GM12878 (cell line): ENCODE measurements around the gene SECISBP2. TPM values are rescaled to one million over a fixed set of nuclear protein-coding genes. Genes with fewer than 3 reads are reported as not detected.
A peak's percentile ranks its signal among the peaks of the same experiment; 100 is the strongest.

Source experiments
- ATAC-seq: fragments of 200-7000 bp; cut with Tn5 transposase; 3 replicates; pipeline ENCODE4 v1.9.1; 2020; ENCODE audit warnings: mild to moderate bottlenecking, moderate library complexity
- BruUV-seq: library from RNA; stranded (reverse); fragments of 400-500 nt; replicated peaks from 2 replicates; lab custom pipeline; 2021; lab: Mats Ljungman, UMichigan
- CTCF ChIA-PET: fragments of 300-600 bp; sonication (Branson Sonifier 250); formaldehyde crosslinking; extraction: SDS; loops from one replicate; lab custom pipeline; 2021; ENCODE audit warnings: inconsistent platforms; lab: Yijun Ruan, JAX
- POLR2A ChIA-PET: fragments of 350-600 bp; formaldehyde crosslinking; extraction: SDS; loops from one replicate; lab custom pipeline; 2021; ENCODE audit warnings: inconsistent platforms; lab: Charles Lee
- RAD21 ChIA-PET: fragments of 300-600 bp; sonication (Branson Sonifier 250); formaldehyde crosslinking; loops from one replicate; lab custom pipeline; 2023; ENCODE audit warnings: antibody characterized with exemption; ENCODE audit not compliant: unreplicated experiment; lab: Charles Lee
- SMC1A ChIA-PET: fragments of 300-600 bp; sonication (Branson Sonifier 250); formaldehyde crosslinking; loops from one replicate; lab custom pipeline; 2023; ENCODE audit not compliant: unreplicated experiment, uncharacterized antibody; lab: Charles Lee
- DNase-seq: peaks from one replicate; pipeline ENCODE4 v3.0.0-alpha.2; 2011; ENCODE audit warnings: low read depth, low spot score
- FAIRE-seq: peaks from 3 replicates; lab custom pipeline; 2011; peaks lifted over from hg19 to GRCh38; lab: Jason Lieb, UNC
- H2AFZ ChIP-seq: 2 replicates; pipeline ENCODE4 v1.6.0; 2011; ENCODE audit warnings: low read depth, low read length, control low read depth; ENCODE audit not compliant: control insufficient read depth
- H3K27ac ChIP-seq: 2 replicates; pipeline ENCODE4 v1.5.1; 2011; ENCODE audit warnings: control low read depth; ENCODE audit not compliant: control insufficient read depth, insufficient read depth
- H3K27me3 ChIP-seq, 2 experiments: replicated peaks in 1 of 2; 2 replicates each; pipeline versions ENCODE4 v1.6.0 to v1.6.1; 2011; ENCODE audit warnings: low read length in 1 of 2; ENCODE audit not compliant: control insufficient read depth in 2 of 2, insufficient read depth in 2 of 2
- H3K36me3 ChIP-seq, 2 experiments: 2 replicates each; pipeline ENCODE4 v1.5.1; 2011; ENCODE audit warnings: low read length in 1 of 2; ENCODE audit not compliant: control insufficient read depth in 2 of 2, insufficient read depth in 2 of 2
- H3K4me1 ChIP-seq: 2 replicates; pipeline ENCODE4 v1.6.1; 2011; ENCODE audit warnings: mild to moderate bottlenecking, low read length, moderate library complexity, mixed read lengths; ENCODE audit not compliant: control insufficient read depth, insufficient read depth
- H3K4me2 ChIP-seq: 2 replicates; pipeline ENCODE4 v1.6.0; 2011; ENCODE audit warnings: control low read depth; ENCODE audit not compliant: control insufficient read depth, insufficient read depth
- H3K4me3 ChIP-seq: fragments of 200-600 bp; sonication (generic); 2 replicates; pipeline ENCODE4 v1.5.1; 2016
- H3K79me2 ChIP-seq: 2 replicates; pipeline ENCODE4 v1.6.0; 2011; ENCODE audit warnings: low read length; ENCODE audit not compliant: control insufficient read depth, insufficient read depth
- H3K9ac ChIP-seq: 2 replicates; pipeline ENCODE4 v1.8.0; 2011; ENCODE audit warnings: low read length, control low read depth, mixed read lengths; ENCODE audit not compliant: control insufficient read depth, insufficient read depth
- H3K9me3 ChIP-seq: replicated peaks from 3 replicates; pipeline ENCODE4 v1.5.1; 2011; ENCODE audit warnings: mild to moderate bottlenecking, low read length; ENCODE audit not compliant: control insufficient read depth, insufficient read depth
- H4K20me1 ChIP-seq: 2 replicates; pipeline ENCODE4 v1.6.0; 2011; ENCODE audit not compliant: control insufficient read depth, insufficient read depth
- ASH2L ChIP-seq: fragments of 300-600, 200-600 bp; sonication (generic); IDR thresholded peaks from 2 replicates; pipeline ENCODE4 v1.6.1; 2017; ENCODE audit warnings: low read depth, mild to moderate bottlenecking, borderline replicate concordance
- EGR1 ChIP-seq, 2 experiments: IDR thresholded peaks; 1 replicate in 1 of 2; 2 replicates in 1 of 2; pipeline ENCODE4 v1.6.1; 2011 to 2012; ENCODE audit warnings: low read depth in 2 of 2, low read length in 2 of 2, borderline replicate concordance in 1 of 2, mild to moderate bottlenecking in 1 of 2, moderate library complexity in 1 of 2
- EZH2 ChIP-seq: IDR thresholded peaks from 2 replicates; pipeline ENCODE4 v1.6.1; 2012; ENCODE audit warnings: low read depth, mild to moderate bottlenecking, control low read depth, inconsistent platforms, low read length, borderline replicate concordance; ENCODE audit not compliant: control insufficient read depth
- KAT2A ChIP-seq: conservative IDR thresholded peaks from 2 replicates; pipeline ENCODE4 v1.6.1; 2011; ENCODE audit warnings: low read depth, low read length; ENCODE audit not compliant: control insufficient read depth
- LARP7 ChIP-seq: fragments of 450-650 bp; IDR thresholded peaks from 2 replicates; pipeline ENCODE4 v1.6.1; 2017; ENCODE audit warnings: mild to moderate bottlenecking
- MEF2B ChIP-seq: fragments of 450-650 bp; IDR thresholded peaks from 2 replicates; pipeline ENCODE4 v1.6.1; 2018; ENCODE audit warnings: mild to moderate bottlenecking, moderate library complexity; ENCODE audit not compliant: partially characterized antibody, poor library complexity, severe bottlenecking
- POLR2AphosphoS2 ChIP-seq: IDR thresholded peaks from 2 replicates; pipeline ENCODE4 v1.6.1; 2011; ENCODE audit warnings: low read depth, mild to moderate bottlenecking, low read length, improper control_type of control experiment, moderate library complexity
- RUNX3 ChIP-seq: IDR thresholded peaks from 2 replicates; pipeline ENCODE4 v1.6.1; 2012; ENCODE audit warnings: low read length, inconsistent platforms
- SREBF2 ChIP-seq: IDR thresholded peaks from 2 replicates; pipeline ENCODE4 v1.6.1; 2012; ENCODE audit warnings: mild to moderate bottlenecking, low read length
- TCF7 ChIP-seq: IDR thresholded peaks from 2 replicates; pipeline ENCODE4 v1.6.1; 2014; ENCODE audit warnings: antibody characterized with exemption, borderline replicate concordance
- ZNF217 ChIP-seq: fragments of 450-650 bp; IDR thresholded peaks from 2 replicates; pipeline ENCODE4 v1.6.1; 2017; ENCODE audit warnings: antibody characterized with exemption, mild to moderate bottlenecking
- ZNF384 ChIP-seq: IDR thresholded peaks from 2 replicates; pipeline ENCODE4 v1.6.1; 2012; ENCODE audit warnings: low read depth, mild to moderate bottlenecking, low read length, improper control_type of control experiment, borderline replicate concordance
- WGBS: methylation state at CpG from one replicate; pipeline ENCODE4 v1.1.6; 2016; ENCODE audit warnings: low lambda C conversion rate; ENCODE audit not compliant: insufficient replicate concordance, insufficient coverage; ENCODE audit errors: missing lambda C conversion rate; 5-methylcytosine and 5-hydroxymethylcytosine counted together
- in situ Hi-C: fragments of 300-500 bp; cut with MboI; formaldehyde crosslinking; loops from 9 replicates; pipeline ENCODE4 v1.14.3; 2018; ENCODE audit warnings: mixed read lengths
- intact Hi-C: fragments of 100-400 bp; cut with micrococcal nuclease; formaldehyde crosslinking; loops from one replicate; pipeline ENCODE4 v1.14.2; 2022; ENCODE audit not compliant: unreplicated experiment
- polyA plus RNA-seq, 11 experiments: library from polyadenylated mRNA; depleted of rRNA in 4 of 11; unstranded in 6 of 11; stranded (reverse) in 5 of 11; fragments of >200 nt; fragmentation: Nextera tagmentation in 4 of 11; fragmentation: Illumina TruSeq in 1 of 11; extraction: Ambion mirVana in 4 of 11; extraction: Trizol in 1 of 11; gene quantifications; 1 replicate in 1 of 11; 2 replicates in 10 of 11; pipeline versions ENCODE4 v1.2.1 to v1.2.3, GENCODE V29; 2011 to 2016; ENCODE audit warnings: inconsistent platforms in 2 of 11, missing spikeins in 2 of 11, low read depth in 1 of 11
- total RNA-seq, 4 experiments: library from RNA; depleted of rRNA in 3 of 4; stranded (reverse); fragments of >200 nt in 3 of 4; fragmentation: Illumina TruSeq in 1 of 4; extraction: Trizol in 1 of 4; gene quantifications; 2 replicates each; pipeline versions ENCODE4 v1.2.1 to v1.2.3, GENCODE V29; 2013 to 2021
- TF ChIP-seq, protein P1 (sequence below): fragments of 450-650 bp; IDR thresholded peaks from 2 replicates; pipeline ENCODE4 v1.6.1; 2017; ENCODE audit warnings: mild to moderate bottlenecking, low read depth, inconsistent platforms; ENCODE audit not compliant: poor library complexity, severe bottlenecking

The SECISBP2 gene
- total and polyA plus RNA-seq, 10 of the 15 experiments (the other 5 are each of a cell fraction or from before 2014, with no cell fraction given): 4.6 to 50.5 (median 31.9) TPM

DNA sequence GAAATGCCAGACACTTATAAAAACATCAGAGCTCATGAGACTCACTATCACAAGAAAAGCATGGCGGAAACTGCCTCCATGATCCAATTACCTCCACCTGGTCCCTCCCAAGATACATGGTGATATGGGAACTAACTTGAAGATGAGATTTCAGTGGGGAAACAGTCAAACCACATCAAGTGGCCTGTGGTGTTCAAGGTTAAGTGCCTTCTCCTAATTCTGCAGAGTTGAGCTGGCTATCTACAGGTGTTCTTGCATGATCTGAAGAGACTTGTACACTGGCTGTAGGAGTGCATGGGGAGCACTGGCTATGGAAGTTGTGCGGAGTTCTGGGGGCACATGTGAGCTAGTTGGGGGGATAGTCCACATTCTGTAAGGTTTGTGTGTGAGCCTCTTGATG lies 41.3 kb upstream of the SECISBP2 start:
- ChIA-PET RAD21 (no interaction called here), SMC1A (no interaction called here)
- Histone ChIP-seq H3K27me3 (no peaks in the 10 kb centered on the region), H4K20me1 (no peaks in the 10 kb centered on the region), H3K27ac (no peak overlapping the region), H3K4me3 (no peak overlapping the region), H3K9ac (no peak overlapping the region), H3K9me3 (peaks cover 5% of the 10 kb centered on the region; the same call in 2 of the 3 replicates), H3K4me1 (peaks cover 3% of the 10 kb centered on the region; the same call in 1 of the 2 replicates), H3K36me3 (no peaks in the 10 kb centered on the region)
- FAIRE-seq: no peak
- TF ChIP-seq, protein P1, sequence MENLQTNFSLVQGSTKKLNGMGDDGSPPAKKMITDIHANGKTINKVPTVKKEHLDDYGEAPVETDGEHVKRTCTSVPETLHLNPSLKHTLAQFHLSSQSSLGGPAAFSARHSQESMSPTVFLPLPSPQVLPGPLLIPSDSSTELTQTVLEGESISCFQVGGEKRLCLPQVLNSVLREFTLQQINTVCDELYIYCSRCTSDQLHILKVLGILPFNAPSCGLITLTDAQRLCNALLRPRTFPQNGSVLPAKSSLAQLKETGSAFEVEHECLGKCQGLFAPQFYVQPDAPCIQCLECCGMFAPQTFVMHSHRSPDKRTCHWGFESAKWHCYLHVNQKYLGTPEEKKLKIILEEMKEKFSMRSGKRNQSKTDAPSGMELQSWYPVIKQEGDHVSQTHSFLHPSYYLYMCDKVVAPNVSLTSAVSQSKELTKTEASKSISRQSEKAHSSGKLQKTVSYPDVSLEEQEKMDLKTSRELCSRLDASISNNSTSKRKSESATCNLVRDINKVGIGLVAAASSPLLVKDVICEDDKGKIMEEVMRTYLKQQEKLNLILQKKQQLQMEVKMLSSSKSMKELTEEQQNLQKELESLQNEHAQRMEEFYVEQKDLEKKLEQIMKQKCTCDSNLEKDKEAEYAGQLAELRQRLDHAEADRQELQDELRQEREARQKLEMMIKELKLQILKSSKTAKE: no peak
- peak; percentile 68 for TF ChIP-seq RUNX3
- TF ChIP-seq, all 136 proteins: peak for 1
- no peak overlapping the region for H2AFZ ChIP-seq
- no peaks in the 10 kb centered on the region for H3K79me2 ChIP-seq
- POLR2A ChIA-PET: no interaction called here
- BruUV-seq: no TSS peak
- CTCF ChIA-PET: interaction anchor here (0.7 kb wide), 1 partner anchor 17 kb away, joined by 3 read pairs; no protein-coding TSS in a partner anchor
- WGBS: 98% methylated on average over 2 of the region's 2 CpGs
- DNase-seq (no peak), ATAC-seq (no peak)
- in situ Hi-C loops: loop anchor here (5.0 kb wide), 1 partner anchor 685 kb away; no protein-coding TSS in a partner anchor
- intact Hi-C loops: loop anchor here (5.0 kb wide), 1 partner anchor 95 kb away; no protein-coding TSS in a partner anchor
- no peak overlapping the region for H3K4me2 ChIP-seq

DNA sequence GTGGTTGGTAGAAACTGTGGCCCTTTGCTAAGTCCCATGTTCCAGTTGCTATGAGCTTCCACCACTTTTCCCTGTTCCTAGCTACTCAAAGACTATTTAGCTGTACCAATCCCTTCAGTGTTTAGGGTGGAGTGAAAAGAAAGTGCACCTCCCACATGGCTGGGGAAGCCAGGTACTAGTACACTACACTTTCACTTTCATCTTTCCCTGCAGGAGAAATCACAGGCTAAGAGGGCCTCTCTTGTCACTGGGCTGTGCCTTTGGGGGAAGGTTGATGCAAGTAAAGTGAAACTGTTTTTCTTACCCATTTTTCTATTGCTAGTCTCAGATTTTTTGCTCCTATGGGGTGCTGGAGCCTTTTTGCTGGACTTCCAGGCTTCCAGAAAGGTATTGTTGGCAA lies 40.8 kb upstream of the SECISBP2 start:
- in situ Hi-C loops (loop anchor here (5.0 kb wide), 1 partner anchor 685 kb away; no protein-coding TSS in a partner anchor), intact Hi-C loops (loop anchor here (5.0 kb wide), 1 partner anchor 95 kb away; no protein-coding TSS in a partner anchor)
- SMC1A ChIA-PET: no interaction called here
- Histone ChIP-seq H4K20me1 (no peaks in the 10 kb centered on the region), H3K9ac (no peak overlapping the region), H3K4me2 (peak overlapping the region; percentile 51; the same call in 1 of the 2 replicates), H3K27me3 (no peaks in the 10 kb centered on the region), H3K4me3 (no peak overlapping the region), H3K27ac (no peak overlapping the region), H3K4me1 (peaks cover 3% of the 10 kb centered on the region; the same call in 1 of the 2 replicates), H3K9me3 (peaks cover 5% of the 10 kb centered on the region; the same call in 2 of the 3 replicates), H2AFZ (no peak overlapping the region), H3K36me3 (no peaks in the 10 kb centered on the region), H3K79me2 (no peaks in the 10 kb centered on the region)
- peak; percentile 66 for FAIRE-seq
- peak; percentile 56 for ATAC-seq
- BruUV-seq: no TSS peak
- DNase-seq: peak; percentile 9
- CTCF ChIA-PET: interaction anchor here (0.7 kb wide), 1 partner anchor 16 kb away, joined by 3 read pairs; no protein-coding TSS in a partner anchor
- RAD21 ChIA-PET: no interaction called here
- POLR2A ChIA-PET: no interaction called here
- TF ChIP-seq KAT2A: no peak
- no peak for TF ChIP-seq EZH2
- TF ChIP-seq ZNF384: no peak
- no peak for TF ChIP-seq SREBF2
- TF ChIP-seq ASH2L: no peak
- TF ChIP-seq ZNF217: no peak
- no peak for TF ChIP-seq TCF7
- TF ChIP-seq, protein P1: no peak
- no peak for TF ChIP-seq LARP7
- TF ChIP-seq EGR1 (IDR thresholded peaks at IDR 0.05; ENCODE audit: borderline replicate concordance in 1 of 2, low read depth in 2 of 2, low read length in 2 of 2): no peak
- TF ChIP-seq POLR2AphosphoS2: no peak
- no peak for TF ChIP-seq MEF2B
